Fibroblast of skin of scalp (primary cell): ENCODE data around the gene PCAT6.
A peak's percentile ranks its signal among the peaks of the same experiment; 100 is the strongest.

ENCODE experiments used
- DNase-seq: peaks from one replicate; pipeline ENCODE4 v3.0.0-alpha.2; 2013

PCAT6 gene

DNA sequence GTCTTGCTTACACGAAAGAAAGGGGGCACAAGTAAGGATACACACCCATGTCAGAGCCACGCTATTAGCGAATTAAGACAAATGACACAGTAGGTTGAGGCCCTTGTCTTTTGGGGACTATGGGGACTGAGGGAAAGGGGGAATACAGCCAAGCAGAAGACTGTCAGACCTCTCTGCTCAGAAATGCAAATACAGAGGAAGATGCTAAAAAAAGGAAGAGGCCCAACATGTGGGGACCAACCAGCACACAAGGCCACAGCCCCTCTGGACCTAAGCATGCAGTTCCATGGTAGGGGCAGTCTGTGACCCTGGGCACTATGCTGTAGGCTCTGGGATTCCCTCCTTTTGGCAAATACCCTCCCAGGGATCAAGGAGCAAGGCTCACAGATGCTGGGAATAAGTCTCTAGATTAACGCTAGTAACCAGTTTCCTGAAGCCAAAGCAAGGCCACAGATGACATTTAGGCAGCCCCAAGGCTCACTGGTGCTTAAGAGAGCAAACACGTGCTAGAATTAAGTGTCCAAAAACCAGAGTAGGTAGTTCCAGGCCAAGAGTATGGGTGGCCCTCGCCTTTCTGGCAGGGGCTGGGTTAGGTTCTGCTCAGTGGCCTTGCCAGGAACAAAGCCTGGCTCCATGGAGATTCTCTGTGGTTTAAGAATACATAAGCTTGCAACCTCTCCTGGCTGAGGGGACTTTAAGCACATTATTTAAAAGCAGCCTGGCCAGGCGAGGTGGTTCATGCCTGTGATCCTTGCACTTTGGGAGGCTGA, 40.0 kb downstream of the PCAT6 start:
- no peak for DNase-seq

GRCh38 chr1:202852163-202852904, 41.6 kb downstream of the PCAT6 start:
- peak; percentile 67 for DNase-seq

DNA sequence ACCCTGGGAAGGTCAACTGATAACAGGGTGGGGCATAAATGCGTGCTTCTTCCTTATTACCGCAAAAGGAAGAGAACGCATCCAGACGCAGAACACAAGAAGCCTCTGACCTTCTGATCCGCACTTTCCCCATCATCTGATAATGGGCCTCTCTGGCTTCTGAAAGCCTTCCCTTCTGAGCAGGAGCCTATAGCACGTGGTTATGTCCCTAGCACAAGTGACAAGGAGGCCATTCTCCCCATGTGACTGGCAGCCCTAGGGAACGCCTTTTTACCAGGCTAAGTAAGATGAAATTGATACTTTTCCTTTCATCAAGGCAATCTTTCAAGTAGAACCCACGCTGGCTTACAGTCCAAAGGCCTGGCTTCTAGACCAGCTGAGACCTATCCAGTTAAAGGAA, 44.0 kb downstream of the PCAT6 start:
- no peak for DNase-seq

DNA sequence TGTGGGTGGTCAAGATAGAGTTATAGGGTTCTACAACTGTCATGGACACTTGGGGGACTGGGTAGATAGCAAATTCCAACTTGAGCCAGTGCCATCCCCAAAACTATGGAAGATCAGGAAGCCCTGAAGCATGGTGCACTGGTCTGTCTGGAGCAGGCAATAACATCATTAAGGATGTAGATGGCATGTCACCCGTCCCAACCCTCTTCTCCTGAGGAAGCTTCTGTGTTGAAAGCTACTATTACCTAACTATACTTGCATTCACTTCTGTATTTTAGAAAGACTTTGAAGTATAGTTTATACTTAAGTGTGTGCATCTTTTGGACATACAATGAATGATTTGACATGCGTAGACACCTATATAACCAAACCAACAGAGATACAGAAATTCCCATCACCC, 45.3 kb downstream of the PCAT6 start:
- DNase-seq: no peak

DNA sequence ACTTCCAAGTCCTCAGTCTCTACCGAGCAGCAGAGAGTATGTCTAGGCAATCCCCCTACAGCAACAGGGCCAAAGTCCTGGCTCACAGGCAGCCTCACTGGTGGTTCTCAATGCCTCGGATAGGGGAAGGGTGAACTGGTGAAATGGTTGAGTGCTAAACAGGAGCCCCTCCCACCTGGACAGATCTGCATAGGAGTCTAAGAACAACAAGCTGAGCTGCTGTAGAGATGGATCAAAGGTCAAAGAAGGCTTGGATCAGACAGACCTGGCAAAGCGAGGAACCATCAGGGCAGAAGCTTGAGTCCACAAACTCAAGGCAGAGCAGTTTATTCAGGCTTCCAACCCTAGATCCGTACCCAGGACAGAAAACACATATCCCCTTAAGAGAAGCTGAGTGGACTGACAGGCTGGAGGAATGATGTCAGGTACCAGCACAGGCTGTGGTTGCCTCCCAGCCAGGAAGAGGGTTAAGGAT, 46.4 kb downstream of the PCAT6 start:
- DNase-seq: no peak

GRCh38 chr1:202858331-202858730, 47.6 kb downstream of the PCAT6 start:
- peak; percentile 36 for DNase-seq

DNA sequence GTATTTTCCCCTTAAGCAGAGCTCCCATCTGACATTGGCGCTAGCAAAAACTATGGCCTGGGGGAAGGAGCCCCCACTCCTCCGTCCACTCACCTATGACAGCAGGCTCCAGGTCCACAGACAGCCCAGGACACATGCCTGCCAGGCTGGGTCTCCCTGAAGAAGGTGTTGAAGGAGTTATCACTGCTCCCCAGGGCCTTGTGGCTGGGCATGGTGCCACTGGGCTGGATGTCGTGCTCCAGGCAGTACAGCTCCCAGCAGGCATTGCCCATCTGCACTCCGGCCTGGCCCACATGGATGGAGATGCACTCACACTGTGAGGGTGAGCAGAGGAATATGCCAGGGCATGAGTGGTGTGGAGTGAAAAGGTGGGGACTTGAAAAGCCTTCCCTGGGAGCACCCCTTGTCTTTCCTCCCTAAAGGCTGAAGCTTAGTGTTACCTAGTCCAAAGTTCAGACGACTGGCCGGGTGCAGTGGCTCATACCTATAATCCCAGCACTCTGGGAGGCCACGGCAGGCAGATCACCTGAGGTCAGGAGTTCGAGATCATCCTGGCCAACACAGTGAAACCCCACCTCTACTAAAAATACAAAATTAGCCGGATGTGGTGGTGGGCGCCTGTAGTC, 48.1 kb downstream of the PCAT6 start:
- no peak for DNase-seq

DNA sequence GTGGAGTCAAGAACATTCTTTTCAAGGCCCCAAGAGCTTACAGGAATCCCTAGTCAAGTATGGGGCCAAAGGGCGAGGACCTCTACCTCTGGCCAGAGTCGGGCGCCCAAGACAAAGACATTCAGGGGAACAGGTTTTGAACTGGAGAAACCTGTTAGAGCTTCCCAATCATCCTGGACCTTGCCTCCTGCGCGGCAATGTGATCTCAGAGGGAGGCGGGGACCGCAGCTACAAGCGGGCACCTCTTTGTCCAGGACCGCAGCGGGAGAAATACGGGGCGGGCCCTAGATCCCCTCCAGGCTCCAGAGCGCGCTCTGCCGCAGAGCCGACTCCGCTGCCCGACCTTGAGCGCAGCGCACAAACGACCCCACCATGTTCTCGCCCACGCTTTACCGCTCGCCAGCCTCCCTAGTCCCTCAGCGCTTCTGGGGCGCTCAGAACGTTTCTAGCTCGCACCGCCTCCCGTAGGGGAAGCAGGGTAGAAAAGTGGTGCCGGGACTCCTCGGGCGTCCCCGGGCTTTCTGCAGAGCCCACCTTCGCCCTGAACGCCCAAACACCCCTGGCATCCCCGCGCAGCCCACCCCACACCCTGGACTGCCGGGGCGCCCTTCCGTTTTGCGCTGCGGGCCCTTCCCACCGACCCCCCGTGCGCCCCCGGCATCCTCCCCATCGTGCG, 50.1 kb downstream of the PCAT6 start:
- DNase-seq: peak; percentile 5
